IPS DF 4.7 (cell line): Measurements from ENCODE around the gene WIF1.

ENCODE experiments used
- DNase-seq: peaks from one replicate; pipeline ENCODE4 v3.0.0-alpha.2; 2013; ENCODE audit warnings: low spot score; ENCODE audit errors: extremely low read depth

WIF1 gene

GRCh38 chr12:65025136-65025535 is 96.0 kb downstream of the WIF1 start:
- DNase-seq = no peak

GRCh38 chr12:65023485-65023884 is 97.6 kb downstream of the WIF1 start:
- no peak for DNase-seq

DNA sequence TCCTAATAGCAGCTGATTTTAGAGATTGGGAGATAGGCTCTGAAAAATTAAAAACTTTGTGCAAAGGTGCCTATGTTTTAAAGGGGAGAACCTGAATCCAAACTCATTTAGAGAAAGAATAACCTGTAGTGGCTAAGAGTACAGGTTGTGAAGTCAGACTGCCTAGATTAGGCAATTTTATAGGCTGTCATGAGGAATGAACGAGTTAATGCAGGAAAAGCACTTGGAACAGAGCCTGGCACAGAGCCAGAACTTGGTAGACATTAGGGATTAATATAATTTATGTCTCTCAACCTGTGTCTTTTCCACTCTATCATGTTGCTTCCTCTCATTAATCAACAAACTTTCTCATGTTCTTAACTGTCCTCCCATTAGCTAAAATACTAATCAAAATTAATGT is 98.1 kb downstream of the WIF1 start:
- no peak for DNase-seq

DNA sequence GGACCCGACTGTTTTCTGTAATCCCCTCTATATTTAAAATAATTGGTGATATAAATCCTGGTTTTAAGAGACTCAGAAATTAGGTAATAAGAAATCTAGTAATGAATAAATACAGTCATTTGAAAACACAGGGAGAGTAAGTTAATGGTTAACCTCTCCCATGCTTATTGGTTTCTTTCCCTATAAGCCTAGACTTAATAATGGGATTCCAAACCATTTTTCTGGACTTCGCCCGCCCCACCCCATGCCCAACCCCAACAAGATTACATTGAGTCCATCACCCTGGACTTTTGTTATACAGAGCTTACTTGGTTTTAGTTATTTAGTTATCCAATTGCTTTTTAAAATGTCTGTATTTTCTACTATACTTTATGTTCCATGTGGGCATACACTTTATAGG is 98.7 kb downstream of the WIF1 start:
- DNase-seq = no peak

DNA sequence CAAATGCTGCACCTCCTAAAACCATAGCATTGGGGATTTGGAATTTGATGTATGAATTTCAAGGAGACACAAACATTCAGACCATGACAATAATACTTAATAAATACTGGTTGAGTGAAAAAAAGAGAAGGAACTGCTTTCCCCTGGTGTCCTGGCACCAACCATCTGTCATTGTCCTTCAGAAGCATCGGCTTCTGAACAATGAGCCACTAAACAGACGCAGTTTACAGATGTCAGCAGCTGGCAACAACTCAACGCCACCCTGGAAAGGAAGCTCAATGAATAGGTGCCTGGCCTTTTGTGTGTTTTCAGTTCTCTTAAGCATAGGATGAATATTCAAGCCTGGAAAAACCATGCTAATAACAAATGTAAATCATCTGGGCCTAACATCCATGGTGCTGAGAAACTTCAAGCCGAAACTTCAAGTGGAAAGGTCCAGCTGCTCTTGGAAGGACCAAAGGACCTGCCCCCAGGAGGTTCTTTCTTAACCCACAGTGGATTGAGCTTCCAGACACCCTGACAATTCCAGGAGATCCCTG is 101.3 kb downstream of the WIF1 start:
- no peak for DNase-seq

GRCh38 chr12:65016881-65017650 is 104.0 kb downstream of the WIF1 start:
- no peak for DNase-seq

- DNase-seq = no peak
Observed at GRCh38 chr12:65015850-65016249, 105.3 kb downstream of the WIF1 start.

DNA sequence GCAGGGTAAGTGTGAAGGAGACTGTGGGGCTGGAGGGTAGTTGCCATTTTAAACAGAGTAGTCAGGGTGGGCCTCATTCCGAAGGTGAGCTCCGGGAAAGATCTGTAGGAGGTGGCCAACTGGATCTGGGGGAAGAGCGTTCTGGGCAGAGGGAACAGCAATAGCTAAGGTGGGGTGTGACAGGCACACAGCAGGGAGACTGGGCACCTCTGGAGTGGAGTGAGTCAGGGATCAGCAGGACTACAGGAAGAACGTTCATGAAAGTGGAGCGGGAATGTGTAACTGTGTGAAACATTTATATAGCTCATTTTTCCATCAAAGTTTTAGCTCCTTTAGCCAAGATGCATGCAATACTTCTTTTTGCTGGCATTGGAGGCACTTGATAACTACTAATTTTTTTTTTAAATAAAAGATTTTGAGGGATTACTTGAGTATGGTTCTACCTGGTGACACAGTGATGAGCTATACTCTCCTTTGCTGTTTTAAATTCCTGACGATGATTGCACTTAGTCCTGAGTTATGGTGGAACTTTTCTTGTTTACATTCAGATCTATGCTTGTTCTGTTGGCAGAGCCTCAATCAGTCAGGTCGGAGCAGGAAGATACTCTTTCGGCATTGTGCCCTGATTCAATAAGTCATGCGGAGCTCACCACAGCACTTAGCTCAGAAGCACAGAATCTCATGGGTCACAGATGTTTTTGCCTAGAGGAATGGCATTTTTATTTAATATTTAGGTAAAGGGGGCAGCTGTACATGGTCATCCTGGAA is 106.4 kb downstream of the WIF1 start:
- DNase-seq = no peak

GRCh38 chr12:65010437-65010836 is 110.7 kb downstream of the WIF1 start:
- DNase-seq = no peak

GRCh38 chr12:65005716-65006115 is 115.4 kb downstream of the WIF1 start:
- no peak for DNase-seq

- DNase-seq = no peak
Observed at GRCh38 chr12:65004270-65004669, 116.8 kb downstream of the WIF1 start.
